Right lobe of liver (tissue), 4 donors: ENCODE measurements around the gene RGS6.

Experiments used
- CTCF ChIP-seq, 4 donors: fragments of 200-600 bp in 3 of 4; fragments of 450-650 bp in 1 of 4; IDR thresholded peaks; one replicate each; pipeline versions ENCODE4 v1.5.1 to v1.8.0; 2016 to 2022; ENCODE audit warnings: antibody characterized with exemption in 4 of 4, mild to moderate bottlenecking in 2 of 4
- POLR2A ChIP-seq: fragments of 450-650 bp; IDR thresholded peaks from one replicate; pipeline ENCODE4 v1.6.1; 2017; ENCODE audit warnings: antibody characterized with exemption, mild to moderate bottlenecking
- donor health status: DM: no; HTN: no; CAD: no.
- donor health status: DM: no; HTN: no; CAD: no.
- donor health status: DM: no; HTN: yes; CAD: no.

- TF ChIP-seq POLR2A: no peak
- TF ChIP-seq CTCF (IDR thresholded peaks at IDR 0.05): no peak
Observed at GRCh38 chr14:71995741-71996140, 63.5 kb downstream of the RGS6 start.
